Lung microvascular endothelial cell (primary cell): Measurements from ENCODE around the gene BLCAP. TPM values are rescaled to one million over a fixed set of nuclear protein-coding genes. Genes with fewer than 3 reads are reported as not detected.

ENCODE experiments used
- DNase-seq, 2 donors: peaks; one replicate each; pipeline versions ENCODE4 v3.0.0 to v3.0.0-alpha.2; 2010; ENCODE audit warnings: low read depth in 2 of 2
- total RNA-seq: library from RNA; depleted of rRNA; stranded (reverse); fragments of >200 nt; gene quantifications from 2 replicates; pipeline ENCODE4 v1.2.1, GENCODE V29; 2014

Gene BLCAP
- total RNA-seq, 1 donor from 2014 or later, result 83.3 TPM

DNA sequence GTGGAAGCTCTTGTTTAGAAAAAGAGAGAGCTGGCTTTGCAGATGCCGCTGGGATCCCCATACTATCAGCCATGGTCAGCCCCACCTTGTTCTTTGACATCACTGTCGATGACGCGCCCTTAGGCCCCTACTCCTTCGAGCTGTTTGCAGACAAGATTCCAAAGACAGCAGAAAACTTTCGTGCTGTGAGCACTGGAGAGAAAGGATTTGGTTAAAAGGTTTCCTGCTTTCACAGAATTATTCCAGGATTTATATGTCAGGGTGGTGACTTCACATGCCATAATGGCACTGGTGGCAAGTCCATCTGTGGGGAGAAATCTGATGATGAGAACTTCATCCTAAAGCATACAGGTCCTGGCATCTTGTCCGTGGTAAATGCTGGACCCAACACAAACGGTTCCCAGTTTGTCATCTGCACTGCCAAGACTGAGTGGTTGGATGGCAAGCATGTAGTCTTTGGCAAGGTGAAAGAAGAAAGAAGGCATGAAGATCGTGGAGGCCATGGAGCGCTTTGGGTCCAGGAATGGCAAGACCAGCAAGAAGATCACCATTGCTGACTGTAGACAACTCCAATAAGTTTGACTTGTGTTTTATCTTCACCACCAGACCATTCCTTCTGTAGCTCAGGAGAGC is 2.4 kb upstream of the BLCAP start:
- no peak for DNase-seq

DNA sequence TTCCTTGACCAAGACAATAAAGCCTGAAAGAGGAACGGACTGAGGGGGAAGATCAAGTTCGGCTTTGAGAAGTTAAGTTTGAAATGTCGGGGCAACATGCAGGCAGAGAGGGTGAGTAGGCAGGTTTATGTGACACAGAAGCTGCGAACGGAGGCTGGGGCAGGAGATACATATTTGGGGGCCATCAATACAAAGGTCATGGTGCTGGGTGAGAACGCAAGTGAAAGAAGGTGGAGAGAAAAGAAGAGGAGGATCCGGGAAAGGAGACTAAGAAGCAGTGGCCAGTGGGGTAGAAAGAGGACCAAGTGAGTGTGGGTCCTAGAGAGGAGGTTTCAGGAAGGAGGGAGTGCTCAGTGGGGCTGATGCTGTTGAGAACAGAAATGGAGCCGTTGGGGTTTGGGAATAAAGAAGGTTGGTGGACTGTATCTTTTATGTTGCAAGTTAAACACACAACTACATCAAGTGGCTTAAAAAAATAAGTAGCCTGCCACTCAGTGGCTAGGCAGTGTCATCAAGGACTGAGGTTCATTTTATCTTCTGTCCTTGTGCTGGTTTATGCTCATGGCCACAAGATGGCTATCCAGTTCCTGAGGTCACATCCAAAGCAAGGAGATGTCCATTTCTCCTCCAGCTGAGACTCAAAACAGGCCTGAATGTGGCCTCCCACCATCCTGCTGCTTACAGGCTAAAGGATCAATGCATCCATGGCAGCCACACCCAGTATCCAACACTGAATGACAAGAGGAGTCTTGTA is 1.7 kb upstream of the BLCAP start:
- DNase-seq, result no peak

DNA sequence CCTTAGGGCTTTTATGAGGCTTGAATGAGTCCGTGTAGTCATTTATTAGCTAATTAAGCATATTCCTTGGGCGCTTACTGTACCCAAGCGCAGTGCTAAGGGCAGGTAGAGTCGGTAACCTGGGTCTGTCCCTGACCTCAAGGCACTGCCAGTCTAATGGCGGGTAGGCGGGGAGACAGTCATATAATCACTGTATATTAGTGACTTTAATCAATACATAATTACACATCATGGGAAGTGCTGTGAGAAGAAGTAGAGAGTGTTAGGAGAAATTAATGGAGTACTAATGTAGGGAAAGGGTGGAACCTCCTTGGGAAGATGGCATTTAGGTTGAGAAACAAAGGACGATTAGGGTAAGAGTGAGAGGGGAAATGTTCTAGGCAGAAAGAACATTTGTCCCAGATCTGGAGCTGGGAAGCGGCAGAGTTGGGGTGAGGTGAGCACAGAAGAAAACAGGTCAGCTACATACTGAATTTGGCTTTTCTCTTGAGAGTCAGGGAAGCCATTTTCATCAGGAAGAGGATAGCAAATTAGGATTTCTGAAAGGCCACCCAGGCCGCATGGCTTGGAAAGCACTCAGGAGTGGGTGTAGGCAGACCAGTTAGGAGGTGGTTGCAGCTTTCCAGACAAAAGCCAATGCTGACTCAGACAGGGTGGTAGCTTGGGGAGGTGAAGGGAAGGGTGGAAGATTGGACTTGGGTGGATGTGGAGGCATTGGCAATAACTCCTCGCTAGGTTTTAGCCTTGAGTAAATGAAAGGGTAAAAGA is 954 bp upstream of the BLCAP start:
- no peak for DNase-seq

DNA sequence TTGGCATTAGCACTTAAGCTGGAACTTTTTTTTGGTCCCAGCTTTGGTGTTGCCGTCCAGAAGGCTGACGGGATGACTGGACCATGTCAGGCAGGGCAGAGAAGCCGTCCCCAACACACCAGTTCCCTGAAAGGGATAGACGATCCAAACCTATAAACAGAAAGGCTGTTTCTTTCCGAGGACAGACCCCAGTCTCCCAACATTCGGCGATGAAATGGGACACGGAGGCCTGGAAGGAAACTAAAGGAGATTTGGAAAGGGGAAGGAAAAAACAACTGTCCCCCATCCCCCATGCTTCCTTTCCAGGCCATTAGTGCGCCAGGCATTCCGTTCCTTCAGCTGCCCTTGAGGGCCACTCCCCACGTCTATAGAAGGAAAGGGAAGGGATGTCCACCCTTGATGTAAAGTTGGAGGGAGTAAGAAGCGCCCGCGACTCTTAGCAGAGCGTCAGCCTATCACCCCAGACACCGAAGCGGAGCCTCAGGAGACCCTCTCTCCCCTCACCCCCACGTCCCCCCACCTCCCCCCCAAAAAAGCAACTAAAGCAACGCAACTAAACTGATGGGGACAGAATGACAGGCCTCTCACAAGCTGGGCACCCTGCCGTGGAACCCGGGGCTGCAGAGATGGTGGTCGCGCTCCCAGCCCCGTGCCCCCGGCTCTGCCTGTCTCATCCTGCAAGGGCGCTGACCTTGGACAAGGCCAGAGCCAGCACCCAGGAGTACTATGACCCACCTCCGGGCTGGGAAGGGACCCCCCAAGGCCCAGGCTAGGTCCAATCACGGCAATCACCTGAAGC is 638 bp downstream of the BLCAP start:
- peak in 1 of 2 donors; percentile 31 for DNase-seq

DNA sequence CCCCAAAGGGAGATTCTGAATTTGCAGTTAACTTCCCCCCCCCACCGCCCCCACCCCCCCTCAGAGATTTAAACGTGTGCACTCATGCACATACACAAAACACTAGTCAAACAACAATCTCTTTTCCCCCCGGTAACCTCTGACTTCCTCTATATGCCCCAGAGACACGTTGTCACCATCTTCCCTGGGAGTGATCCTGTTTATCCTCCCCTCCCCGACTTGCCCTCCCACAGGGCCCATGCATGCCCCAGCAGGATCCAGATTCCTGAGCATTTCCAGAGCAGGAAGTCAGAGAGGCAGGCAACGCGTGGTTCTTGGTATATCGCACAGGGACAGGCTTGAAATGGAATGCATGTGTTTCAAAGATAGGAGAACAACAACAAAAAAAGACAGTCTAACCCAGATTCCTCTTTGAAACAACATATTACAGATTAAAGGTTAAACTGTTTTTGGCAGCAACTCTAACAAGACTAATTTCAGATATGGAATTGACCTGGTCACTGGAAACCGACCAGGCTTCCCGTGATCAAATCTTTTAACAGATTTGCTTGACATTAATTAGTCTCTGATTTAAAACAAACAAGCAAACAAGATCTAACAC is 1.3 kb downstream of the BLCAP start:
- DNase-seq, result peak; percentile 78 to 96

DNA sequence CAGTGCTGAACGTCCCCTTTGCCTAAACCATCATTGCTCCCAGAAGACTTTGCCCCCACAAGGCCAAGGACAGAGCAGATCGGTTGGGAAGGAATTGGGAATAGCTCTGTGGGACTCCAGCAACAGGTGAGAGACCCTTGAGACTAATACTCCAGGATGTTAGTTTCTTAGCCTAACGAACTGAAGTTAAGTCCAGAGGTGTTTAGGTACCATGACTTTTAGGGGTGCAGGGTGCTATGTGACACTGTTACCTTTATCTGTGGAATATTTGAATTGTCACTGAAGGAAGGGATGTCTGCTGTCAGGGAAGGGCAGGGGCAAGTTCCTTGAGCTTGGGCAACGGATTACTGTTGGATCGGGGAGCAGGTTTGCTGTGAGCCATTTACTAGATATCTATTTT is 1.9 kb downstream of the BLCAP start:
- DNase-seq, result no peak

DNA sequence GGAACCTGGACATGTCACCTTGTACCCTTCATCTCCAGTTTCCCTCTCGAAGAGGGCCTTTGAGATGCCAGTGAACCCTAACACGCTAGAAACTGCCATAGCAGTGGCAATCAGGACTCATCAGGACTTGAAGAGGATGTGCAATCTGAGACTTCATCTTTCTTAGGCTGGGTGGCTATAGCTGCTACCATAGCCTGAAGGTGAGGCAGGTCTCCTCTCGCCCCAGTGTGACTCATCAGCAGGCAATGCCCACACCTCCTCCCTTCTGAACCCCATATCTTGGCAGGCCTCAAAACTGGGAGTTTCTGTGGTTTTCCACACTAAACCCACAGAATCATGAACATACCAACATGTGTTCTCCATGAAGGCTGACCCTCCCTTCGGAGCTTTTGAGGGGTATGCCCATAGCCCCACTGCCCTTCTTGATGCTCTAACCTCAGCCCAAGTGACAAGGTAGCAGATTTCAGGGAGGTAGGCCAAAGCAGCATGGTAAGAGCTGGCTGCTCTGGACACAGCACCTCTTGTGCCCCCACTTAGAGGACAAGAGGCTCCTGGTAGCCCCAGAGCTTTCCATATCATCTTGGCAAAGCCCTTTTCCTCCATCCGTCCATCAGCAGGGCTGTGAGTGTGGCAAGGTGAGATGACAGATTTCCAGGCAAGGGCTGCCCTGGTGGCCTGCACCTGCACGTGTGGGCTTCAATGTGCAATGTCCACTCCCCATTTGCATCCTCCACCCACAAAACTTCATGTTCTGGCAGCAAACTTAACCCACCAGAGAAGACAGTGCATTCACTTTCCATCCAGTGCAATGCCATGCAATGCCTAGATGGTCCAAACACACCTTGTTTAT is 2.6 kb downstream of the BLCAP start:
- no peak for DNase-seq

DNA sequence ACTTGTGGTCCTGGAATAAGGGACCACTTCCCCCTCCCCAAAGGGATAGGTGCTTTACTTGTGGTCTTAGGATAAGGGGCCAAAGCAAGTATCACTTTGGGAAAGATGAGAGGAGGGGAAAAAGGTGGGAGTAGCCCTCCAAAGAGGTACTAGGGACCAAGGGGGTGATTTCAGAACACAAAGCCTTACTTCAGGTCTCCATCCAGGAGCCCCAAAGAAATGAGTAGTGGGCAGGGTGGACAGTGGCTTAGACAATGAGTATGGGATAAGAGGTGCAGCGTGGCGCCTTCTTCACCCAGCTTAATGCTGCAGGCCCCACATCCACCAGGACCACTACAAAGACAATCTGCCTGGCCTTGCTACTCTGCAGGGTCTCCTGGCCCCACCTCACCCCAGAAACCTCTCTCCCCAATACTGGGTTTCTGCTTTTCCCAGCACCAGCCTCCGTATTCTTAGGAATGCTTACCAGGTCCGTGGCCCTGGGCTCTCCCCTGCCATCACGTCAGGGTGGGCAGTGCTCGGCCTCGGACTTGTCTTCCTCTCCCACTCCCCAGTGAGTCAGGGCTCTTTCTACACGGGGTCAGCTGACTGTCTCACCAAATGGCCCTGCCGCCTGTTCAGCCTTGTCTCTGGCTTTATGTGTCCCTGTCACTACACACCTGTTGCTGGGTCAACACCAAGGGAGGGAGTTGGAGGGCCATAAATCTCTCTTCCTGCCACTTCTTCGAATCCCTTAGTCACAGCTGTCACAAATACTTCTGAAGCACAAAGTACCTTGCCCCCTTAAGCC is 3.6 kb downstream of the BLCAP start:
- no peak for DNase-seq

DNA sequence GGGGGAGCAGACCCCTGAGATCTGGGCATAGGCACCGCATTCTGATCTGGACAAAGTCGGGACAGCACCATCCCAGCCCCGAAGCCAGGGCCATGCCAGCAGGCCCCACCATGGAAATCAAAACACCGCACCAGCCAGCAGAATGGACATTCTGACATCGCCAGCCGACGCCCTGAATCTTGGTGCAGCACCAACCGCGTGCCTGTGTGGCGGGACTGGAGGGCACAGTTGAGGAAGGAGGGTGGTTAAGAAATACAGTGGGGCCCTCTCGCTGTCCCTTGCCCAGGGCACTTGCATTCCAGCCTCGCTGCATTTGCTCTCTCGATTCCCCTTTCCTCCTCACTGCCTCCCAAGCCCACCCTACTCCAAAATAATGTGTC is 4.7 kb downstream of the BLCAP start:
- no peak for DNase-seq

DNA sequence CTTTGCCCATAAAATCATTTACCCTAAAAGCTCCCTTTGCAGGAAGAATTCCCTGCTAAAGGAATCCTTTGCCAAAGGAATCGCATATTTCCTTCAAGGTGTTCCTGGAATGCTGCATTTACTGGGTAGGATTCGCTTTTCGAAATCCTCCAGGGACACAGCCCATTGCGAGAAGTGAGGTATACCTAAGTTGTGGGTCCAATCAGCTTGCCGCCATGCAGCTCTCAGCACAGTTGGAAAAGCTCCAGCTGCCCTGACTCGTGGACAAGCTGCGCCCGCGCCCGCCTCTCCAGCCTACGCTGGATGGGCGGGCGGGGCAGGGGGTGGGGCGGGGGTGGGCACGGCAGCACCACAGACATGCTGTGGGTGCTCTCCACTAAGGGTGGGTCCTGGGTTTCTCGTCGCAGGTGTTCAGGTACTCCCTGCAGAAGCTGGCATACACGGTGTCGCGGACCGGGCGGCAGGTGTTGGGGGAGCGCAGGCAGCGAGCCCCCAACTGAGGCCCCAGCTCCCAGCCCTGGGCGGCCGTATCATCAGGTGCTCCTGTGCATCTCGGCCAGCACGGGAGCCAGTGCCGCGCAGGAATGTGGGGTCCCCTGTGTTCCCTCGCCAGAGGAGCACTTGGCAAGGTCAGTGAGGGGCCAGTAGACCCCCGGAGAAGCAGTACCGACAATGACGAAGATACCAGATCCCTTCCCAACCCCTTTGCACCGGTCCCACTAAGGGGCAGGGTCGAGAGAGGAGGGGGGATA is 5.2 kb downstream of the BLCAP start:
- peak in 1 of 2 donors; percentile 77 for DNase-seq

DNA sequence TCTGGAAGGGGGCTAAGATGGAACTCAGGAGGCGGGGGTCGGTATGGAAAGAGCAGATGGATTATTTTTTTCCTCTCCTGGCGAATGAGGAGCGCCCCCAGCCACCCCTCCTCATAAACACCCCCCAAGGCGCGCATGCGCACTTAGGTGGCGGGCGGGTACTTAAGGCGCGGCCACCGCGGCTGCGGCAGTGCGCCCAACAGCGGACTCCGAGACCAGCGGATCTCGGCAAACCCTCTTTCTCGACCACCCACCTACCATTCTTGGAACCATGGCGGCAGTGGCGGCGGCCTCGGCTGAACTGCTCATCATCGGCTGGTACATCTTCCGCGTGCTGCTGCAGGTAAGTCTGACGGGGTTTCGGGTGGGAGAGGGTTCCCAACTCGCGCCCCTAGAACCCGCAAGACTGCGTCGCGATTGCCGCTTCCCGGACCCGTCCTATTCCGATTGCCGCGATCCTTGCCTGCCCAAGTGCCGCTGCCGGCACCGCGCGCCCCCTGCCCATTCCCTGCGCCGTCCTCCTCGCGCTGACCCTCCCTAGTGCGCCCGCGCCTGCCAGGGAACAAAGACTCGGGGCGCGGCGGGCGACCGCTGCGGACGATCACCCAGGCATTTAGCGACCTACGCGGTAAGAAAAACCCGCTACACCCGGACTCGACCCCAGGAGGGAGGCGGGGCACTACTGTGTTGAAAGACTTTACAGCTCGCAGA is 6.5 kb downstream of the BLCAP start, which contains the start of gene NNAT:
TSS of gene NNAT (plus strand) at position 190 of the 711 bp plus-strand sequence. CDS start at position 272, 82 bp downstream.
- DNase-seq, result no peak

DNA sequence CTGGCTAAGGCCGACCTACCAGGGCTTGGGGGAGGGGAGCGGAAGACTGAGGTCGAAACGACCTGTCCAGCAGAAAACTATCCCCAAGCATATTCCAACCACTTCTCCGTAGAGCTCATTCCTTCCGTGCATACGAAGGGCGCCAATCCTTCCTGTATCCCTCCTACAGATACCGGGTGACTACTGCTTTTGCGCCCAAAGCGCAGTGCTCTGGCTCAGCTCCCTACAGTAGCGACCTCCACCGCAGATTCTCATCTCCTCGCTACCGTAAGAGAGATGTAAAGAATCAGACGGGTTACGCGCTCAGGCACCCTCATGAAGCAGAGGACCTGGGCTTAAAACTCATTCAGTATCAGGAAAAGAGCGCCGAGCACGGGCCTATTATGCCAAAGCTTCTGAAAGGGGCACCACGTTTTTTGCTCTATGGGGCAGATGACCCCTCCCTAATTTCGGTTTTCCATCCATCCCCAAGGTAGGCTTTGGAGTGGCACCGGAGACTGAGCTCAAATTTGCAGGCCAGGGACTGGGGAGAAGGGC is 7.2 kb downstream of the BLCAP start:
- DNase-seq, result no peak

DNA sequence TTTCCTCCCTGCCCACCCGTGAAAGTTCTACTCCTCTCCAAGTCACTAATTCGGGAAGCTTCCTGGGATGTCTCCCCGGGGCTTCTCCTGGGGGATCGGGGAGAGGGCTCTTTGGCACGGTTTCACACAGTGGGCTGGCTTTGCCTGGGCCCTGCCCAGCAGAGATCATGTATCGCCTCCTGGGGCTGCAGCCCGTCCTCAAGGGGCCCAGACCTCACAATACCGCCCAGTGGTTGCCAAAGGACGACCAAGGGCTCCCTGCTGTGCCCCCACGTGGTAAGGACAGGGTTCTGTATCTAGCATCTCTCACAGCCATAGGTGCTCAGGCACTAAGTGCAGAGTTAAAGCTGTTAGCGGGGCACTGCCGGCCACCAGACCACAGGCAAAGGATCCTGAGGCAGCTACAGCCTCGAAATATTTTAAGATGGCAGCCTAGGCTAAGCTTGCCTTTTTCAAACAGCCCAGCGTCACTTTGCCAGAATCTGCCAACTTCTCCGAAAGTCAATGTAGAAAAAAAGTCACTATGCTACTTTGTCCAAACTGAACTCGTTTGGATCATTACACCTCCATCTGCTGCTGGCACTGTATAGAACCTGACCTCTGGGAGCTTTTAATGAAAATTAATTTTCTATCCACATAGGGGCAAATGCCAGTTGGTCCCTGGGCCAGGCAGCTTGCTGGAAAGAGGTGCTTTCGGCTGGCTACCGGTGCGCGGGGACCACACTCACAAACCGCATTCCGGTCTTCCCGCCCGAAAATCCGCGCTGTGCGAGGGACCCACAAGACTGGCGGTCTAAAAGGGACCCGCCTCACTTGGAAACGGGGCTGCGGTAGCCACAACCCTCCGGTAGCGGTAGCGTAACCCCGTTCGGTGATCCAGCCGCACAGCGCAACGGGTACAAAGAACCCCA is 7.9 kb downstream of the BLCAP start:
- peak; percentile 40 to 43 for DNase-seq

DNA sequence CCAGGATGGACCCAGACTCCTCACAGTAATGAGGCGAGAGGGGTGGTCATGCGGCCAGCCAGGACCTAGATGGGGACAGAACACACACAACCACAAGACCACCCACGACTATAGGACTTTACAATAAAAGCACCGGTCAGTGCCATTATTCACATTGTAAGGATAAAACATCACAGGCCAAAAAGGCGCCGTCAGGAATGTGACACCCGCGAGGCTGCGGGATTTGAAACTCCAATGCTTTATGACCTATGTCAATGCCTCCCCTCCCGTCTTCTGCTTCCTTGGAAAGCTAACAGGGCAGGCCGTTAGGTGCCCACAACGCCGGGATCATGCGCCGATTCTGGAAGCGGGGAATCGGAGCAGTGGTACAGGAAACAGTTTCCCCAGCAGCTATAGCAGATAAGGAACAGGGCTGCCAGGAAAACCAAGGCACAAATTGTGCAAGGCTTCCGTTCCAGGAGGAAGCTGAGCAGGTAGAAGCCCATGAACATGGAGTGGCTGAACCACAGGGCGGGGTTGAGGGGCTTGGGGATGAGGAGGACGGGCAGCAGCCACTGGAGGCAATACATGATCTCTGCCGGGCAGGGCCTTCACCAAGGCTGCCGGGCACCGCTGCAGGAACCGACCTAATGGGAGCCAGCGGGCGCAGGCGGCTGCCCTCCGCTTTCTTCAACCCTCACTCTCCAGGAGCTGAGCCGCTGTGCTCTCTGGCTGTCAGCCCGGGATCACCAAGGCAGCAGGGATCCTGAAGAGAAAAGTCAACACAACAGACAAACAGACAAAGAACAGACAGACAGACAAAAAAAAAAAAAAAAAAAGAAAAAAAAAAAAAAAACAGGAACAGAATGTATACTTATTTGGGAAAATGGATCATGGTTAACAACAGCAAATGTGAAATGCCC is 8.8 kb downstream of the BLCAP start:
- peak; percentile 52 to 62 for DNase-seq

DNA sequence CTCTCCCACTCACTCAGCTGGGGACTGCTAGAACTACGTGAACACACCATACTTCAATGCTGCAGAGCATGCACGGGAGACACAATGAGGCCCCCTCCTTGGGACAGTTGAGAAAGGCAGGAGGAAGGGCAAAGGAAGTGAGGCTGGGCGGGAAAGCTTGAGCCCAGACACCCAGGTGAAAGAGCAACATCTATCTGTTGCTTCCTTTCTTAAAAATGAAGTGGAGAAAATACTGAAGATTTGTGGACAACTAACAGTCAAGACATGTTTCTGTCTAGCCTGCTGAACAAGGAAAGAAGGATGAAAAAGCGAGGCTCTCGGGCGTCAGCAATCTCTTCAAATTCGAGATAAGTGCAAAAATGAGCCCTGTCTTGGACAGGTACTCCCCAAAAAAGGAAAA is 9.6 kb downstream of the BLCAP start:
- DNase-seq, result no peak
